Spinal cord (tissue), 10 donors: ENCODE data around the gene CCDC175. TPM values are rescaled to one million over a fixed set of nuclear protein-coding genes. Genes with fewer than 3 reads are reported as not detected.

Source experiments
- DNase-seq, 6 donors: peaks; one replicate each; pipeline versions ENCODE4 v3.0.0 to v3.0.0-alpha.2; 2013 to 2015; ENCODE audit warnings: low spot score in 6 of 6, low read depth in 4 of 6
- H3K27ac ChIP-seq: one replicate; pipeline ENCODE4 v1.5.1; 2013; ENCODE audit warnings: low read depth, low read length, control low read depth
- H3K27me3 ChIP-seq: one replicate; pipeline ENCODE4 v1.6.1; 2013; ENCODE audit warnings: low read length; ENCODE audit not compliant: control insufficient read depth, insufficient read depth
- H3K36me3 ChIP-seq: one replicate; pipeline ENCODE4 v1.6.1; 2013; ENCODE audit warnings: low read length; ENCODE audit not compliant: control insufficient read depth, insufficient read depth
- H3K4me1 ChIP-seq: one replicate; pipeline ENCODE4 v1.6.1; 2013; ENCODE audit warnings: low read length; ENCODE audit not compliant: control insufficient read depth, insufficient read depth
- H3K4me3 ChIP-seq: one replicate; pipeline ENCODE4 v1.5.1; 2013; ENCODE audit warnings: low read depth, low read length, control low read depth
- H3K9me3 ChIP-seq: one replicate; pipeline ENCODE4 v1.6.1; 2013; ENCODE audit warnings: low read length; ENCODE audit not compliant: control insufficient read depth, insufficient read depth
- WGBS: methylation state at CpG from one replicate; pipeline ENCODE4 v1.1.5; 2013; ENCODE audit warnings: missing lambda C conversion rate; ENCODE audit not compliant: insufficient coverage; 5-methylcytosine and 5-hydroxymethylcytosine counted together
- polyA plus RNA-seq, 2 donors: library from polyadenylated mRNA; unstranded; fragments of 120-200 nt; gene quantifications; one replicate each; pipeline ENCODE4 v1.2.1, GENCODE V29; 2013; ENCODE audit not compliant: insufficient read length in 2 of 2
- total RNA-seq, 2 donors: library from RNA; depleted of rRNA in 1 of 2; stranded (reverse); fragments of 120-200 nt in 1 of 2; fragments of >200 nt in 1 of 2; gene quantifications; one replicate each; pipeline versions ENCODE4 v1.2.3 to v1.2.4, GENCODE V29; 2013 to 2014
- donor health status: healthy.

The CCDC175 gene
- total and polyA plus RNA-seq, 4 donors, result 0.56 to 1.5 (median 0.89) TPM

GRCh38 chr14:59484639-59485175 lies 91.9 kb downstream of the CCDC175 start:
- peaks cover 12% of the 10 kb centered on the region for H3K4me1 ChIP-seq
- DNase-seq, result peak in 1 of 6 donors; percentile 42

GRCh38 chr14:59483819-59484638 lies 92.6 kb downstream of the CCDC175 start, which contains the start of the genes JKAMP and L3HYPDH:
JKAMP (plus strand) TSS chr14:59484517; CDS start chr14:59484590, 73 bp downstream.
L3HYPDH (minus strand) TSS chr14:59484408; CDS start chr14:59484316, 92 bp downstream.
- Histone ChIP-seq H3K27ac (peak within 1 kb of the TSS; percentile 94), H3K27me3 (no peaks in the 10 kb centered on the region), H3K4me3 (peak within 1 kb of the TSS; percentile 93), H3K36me3 (peaks cover 3% of the 10 kb centered on the region), H3K9me3 (no peaks in the 10 kb centered on the region), H3K4me1 (peaks cover 12% of the 10 kb centered on the region)
- WGBS, result under 1% methylated on average over 92 of the region's 92 CpGs
- peak; percentile 89 to 99 (median 96) for DNase-seq

More at GRCh38 chr14:59484639-59485175, 91.9 kb downstream of the CCDC175 start:
- H3K27ac ChIP-seq, result peak overlapping the region; percentile 94
- peaks cover 3% of the 10 kb centered on the region for H3K36me3 ChIP-seq
- WGBS, result 0% methylated on average over 25 of the region's 32 CpGs
- peak overlapping the region; percentile 93 for H3K4me3 ChIP-seq
- no peaks in the 10 kb centered on the region for H3K9me3 ChIP-seq
- H3K27me3 ChIP-seq, result no peaks in the 10 kb centered on the region

- H3K4me1 ChIP-seq, result peaks cover 12% of the 10 kb centered on the region
- 4% methylated on average over 16 of the region's 16 CpGs for WGBS
Measured at GRCh38 chr14:59483363-59483762, 93.2 kb downstream of the CCDC175 start.

GRCh38 chr14:59482541-59483331 lies 93.9 kb downstream of the CCDC175 start:
- DNase-seq, result peak in 1 of 6 donors; percentile 37
- H3K4me1 ChIP-seq, result peaks cover 12% of the 10 kb centered on the region
- 30% methylated on average over 2 of the region's 6 CpGs for WGBS
- H3K4me3 ChIP-seq, result peak overlapping the region; percentile 93
- H3K27ac ChIP-seq, result no peak overlapping the region
- no peaks in the 10 kb centered on the region for H3K27me3 ChIP-seq
- H3K9me3 ChIP-seq, result no peaks in the 10 kb centered on the region
- peaks cover 2% of the 10 kb centered on the region for H3K36me3 ChIP-seq

More at GRCh38 chr14:59483363-59483762, 93.2 kb downstream of the CCDC175 start:
- peaks cover under 1% of the 10 kb centered on the region for H3K36me3 ChIP-seq
- H3K27ac ChIP-seq, result peak overlapping the region; percentile 94
- H3K27me3 ChIP-seq, result no peaks in the 10 kb centered on the region
- H3K9me3 ChIP-seq, result no peaks in the 10 kb centered on the region
- peak in 2 of 6 donors; percentile 45 to 66 for DNase-seq
- peak overlapping the region; percentile 93 for H3K4me3 ChIP-seq

GRCh38 chr14:59481871-59482540 lies 94.6 kb downstream of the CCDC175 start:
- Histone ChIP-seq H3K9me3 (no peaks in the 10 kb centered on the region), H3K4me3 (no peak overlapping the region), H3K36me3 (peaks cover 2% of the 10 kb centered on the region), H3K27me3 (no peaks in the 10 kb centered on the region), H3K4me1 (peaks cover 12% of the 10 kb centered on the region), H3K27ac (no peak overlapping the region)
- no CpG with 5 or more reads among the region's 2 CpGs for WGBS
- no peak for DNase-seq

GRCh38 chr14:59481407-59481806 lies 95.2 kb downstream of the CCDC175 start:
- DNase-seq, result no peak
- Histone ChIP-seq H3K36me3 (peaks cover 2% of the 10 kb centered on the region), H3K27me3 (no peaks in the 10 kb centered on the region), H3K4me1 (peaks cover 12% of the 10 kb centered on the region), H3K4me3 (no peak overlapping the region), H3K9me3 (no peaks in the 10 kb centered on the region), H3K27ac (no peak overlapping the region)
- no CpG with 5 or more reads among the region's 2 CpGs for WGBS

- Histone ChIP-seq H3K4me3 (no peak overlapping the region), H3K36me3 (peaks cover 2% of the 10 kb centered on the region), H3K27ac (no peak overlapping the region), H3K4me1 (peaks cover 7% of the 10 kb centered on the region), H3K9me3 (no peaks in the 10 kb centered on the region), H3K27me3 (no peaks in the 10 kb centered on the region)
- no CpG with 5 or more reads among the region's 1 CpG for WGBS
- no peak for DNase-seq
Measured at GRCh38 chr14:59480166-59480565, 96.4 kb downstream of the CCDC175 start.

- H3K27me3 ChIP-seq, result no peaks in the 10 kb centered on the region
- no peak overlapping the region for H3K27ac ChIP-seq
- H3K4me3 ChIP-seq, result no peak overlapping the region
- peaks cover 5% of the 10 kb centered on the region for H3K36me3 ChIP-seq
- H3K4me1 ChIP-seq, result peaks cover 3% of the 10 kb centered on the region
- 93% methylated on average over 2 of the region's 3 CpGs for WGBS
- no peaks in the 10 kb centered on the region for H3K9me3 ChIP-seq
- no peak for DNase-seq
Measured at GRCh38 chr14:59478540-59478939, 98.1 kb downstream of the CCDC175 start.

- H3K36me3 ChIP-seq, result peaks cover 6% of the 10 kb centered on the region
- no peaks in the 10 kb centered on the region for H3K27me3 ChIP-seq
- no CpG with 5 or more reads among the region's 1 CpG for WGBS
- H3K9me3 ChIP-seq, result no peaks in the 10 kb centered on the region
- H3K4me1 ChIP-seq, result no peaks in the 10 kb centered on the region
- DNase-seq, result no peak
- H3K4me3 ChIP-seq, result no peak overlapping the region
- no peak overlapping the region for H3K27ac ChIP-seq
Measured at GRCh38 chr14:59475709-59476108, 100.9 kb downstream of the CCDC175 start.
